HEK293T (cell line): ENCODE results near the gene TSPAN1.

Experiments used
- BHLHE40 ChIP-seq: fragments of 450-650 bp; IDR thresholded peaks from 2 replicates; pipeline ENCODE4 v1.6.1; 2016; ENCODE audit warnings: mild to moderate bottlenecking, moderate library complexity, borderline replicate concordance
- ELF4 ChIP-seq: fragments of 450-650 bp; IDR thresholded peaks from 2 replicates; pipeline ENCODE4 v1.6.1; 2017; ENCODE audit warnings: antibody characterized with exemption
- FOXA1 ChIP-seq: fragments of 450-650 bp; IDR thresholded peaks from 2 replicates; pipeline ENCODE4 v1.6.1; 2016; ENCODE audit warnings: mild to moderate bottlenecking
- FOXK2 ChIP-seq: fragments of 450-650 bp; IDR thresholded peaks from 2 replicates; pipeline ENCODE4 v1.6.1; 2016; ENCODE audit warnings: mild to moderate bottlenecking
- FOXM1 ChIP-seq: fragments of 450-650 bp; IDR thresholded peaks from 2 replicates; pipeline ENCODE4 v1.6.1; 2017; ENCODE audit warnings: mild to moderate bottlenecking, borderline replicate concordance
- HDGF ChIP-seq: fragments of 450-650 bp; IDR thresholded peaks from 2 replicates; pipeline ENCODE4 v1.6.1; 2017; ENCODE audit warnings: antibody characterized with exemption, borderline replicate concordance
- L3MBTL2 ChIP-seq: fragments of 450-650 bp; conservative IDR thresholded peaks from 2 replicates; pipeline ENCODE4 v1.6.1; 2016; ENCODE audit warnings: mild to moderate bottlenecking
- SP1 ChIP-seq: fragments of 450-650 bp; IDR thresholded peaks from 2 replicates; pipeline ENCODE4 v1.6.1; 2017
- SUZ12 ChIP-seq: fragments of 450-650 bp; IDR thresholded peaks from 2 replicates; pipeline ENCODE4 v1.6.1; 2016; ENCODE audit warnings: mild to moderate bottlenecking
- TF ChIP-seq, protein P1 (sequence below): fragments of 450-650 bp; IDR thresholded peaks from 2 replicates; pipeline ENCODE4 v1.6.1; 2016

DNA sequence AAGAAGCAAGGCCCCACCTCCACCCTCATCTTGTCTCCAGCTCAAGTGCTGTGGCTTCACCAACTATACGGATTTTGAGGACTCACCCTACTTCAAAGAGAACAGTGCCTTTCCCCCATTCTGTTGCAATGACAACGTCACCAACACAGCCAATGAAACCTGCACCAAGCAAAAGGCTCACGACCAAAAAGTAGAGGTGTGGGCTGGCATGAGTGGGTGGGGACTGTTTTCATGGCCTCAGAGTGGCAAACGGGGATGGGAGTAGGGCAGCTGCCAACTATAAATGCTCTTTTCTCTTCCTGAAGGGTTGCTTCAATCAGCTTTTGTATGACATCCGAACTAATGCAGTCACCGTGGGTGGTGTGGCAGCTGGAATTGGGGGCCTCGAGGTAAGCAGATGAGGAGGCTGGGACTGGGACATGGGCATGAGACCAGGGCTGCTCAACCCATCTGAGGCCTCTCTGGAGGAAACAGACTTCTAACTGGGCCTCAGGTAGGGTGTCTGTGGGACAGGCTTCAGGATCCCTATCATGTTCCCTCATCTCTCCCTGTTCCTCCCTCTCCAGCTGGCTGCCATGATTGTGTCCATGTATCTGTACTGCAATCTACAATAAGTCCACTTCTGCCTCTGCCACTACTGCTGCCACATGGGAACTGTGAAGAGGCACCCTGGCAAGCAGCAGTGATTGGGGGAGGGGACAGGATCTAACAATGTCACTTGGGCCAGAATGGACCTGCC, 10.2 kb downstream of the TSPAN1 start:
- TF ChIP-seq FOXA1 = no peak
- no peak for TF ChIP-seq SUZ12
- TF ChIP-seq FOXM1 = no peak
- no peak for TF ChIP-seq SP1
- TF ChIP-seq FOXK2 = no peak
- no peak for TF ChIP-seq L3MBTL2
- no peak for TF ChIP-seq BHLHE40
- TF ChIP-seq, protein P1, sequence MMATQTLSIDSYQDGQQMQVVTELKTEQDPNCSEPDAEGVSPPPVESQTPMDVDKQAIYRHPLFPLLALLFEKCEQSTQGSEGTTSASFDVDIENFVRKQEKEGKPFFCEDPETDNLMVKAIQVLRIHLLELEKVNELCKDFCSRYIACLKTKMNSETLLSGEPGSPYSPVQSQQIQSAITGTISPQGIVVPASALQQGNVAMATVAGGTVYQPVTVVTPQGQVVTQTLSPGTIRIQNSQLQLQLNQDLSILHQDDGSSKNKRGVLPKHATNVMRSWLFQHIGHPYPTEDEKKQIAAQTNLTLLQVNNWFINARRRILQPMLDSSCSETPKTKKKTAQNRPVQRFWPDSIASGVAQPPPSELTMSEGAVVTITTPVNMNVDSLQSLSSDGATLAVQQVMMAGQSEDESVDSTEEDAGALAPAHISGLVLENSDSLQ = no peak
- no peak for TF ChIP-seq ELF4
- TF ChIP-seq HDGF = no peak
